HepG2 (cell line): ENCODE data around the gene RBMS2. TPM values are rescaled to one million over a fixed set of nuclear protein-coding genes. Genes with fewer than 3 reads are reported as not detected.

Experiments
- BATF2 ChIP-seq: sonication (generic); formaldehyde crosslinking; IDR thresholded peaks from 2 replicates; pipeline ENCODE4 v1.8.0; 2022; ENCODE audit warnings: mild to moderate bottlenecking, missing genetic modification reagents, moderate library complexity
- GMEB1 ChIP-seq: sonication (generic); formaldehyde crosslinking; IDR thresholded peaks from 2 replicates; pipeline ENCODE4 v1.5.1; 2020; ENCODE audit warnings: missing genetic modification reagents, mild to moderate bottlenecking, borderline replicate concordance
- MTA1 ChIP-seq: sonication (generic); formaldehyde crosslinking; IDR thresholded peaks from 2 replicates; pipeline ENCODE4 v1.4.0; 2020; ENCODE audit warnings: missing genetic modification reagents, mild to moderate bottlenecking, borderline replicate concordance
- NONO ChIP-seq, 2 experiments: fragments of 450-650 bp in 1 of 2; sonication (generic) in 1 of 2; formaldehyde crosslinking in 1 of 2; IDR thresholded peaks in 1 of 2; conservative IDR thresholded peaks in 1 of 2; 2 replicates each; pipeline versions ENCODE4 v1.6.1 to v1.8.0; 2017 to 2022; ENCODE audit warnings: mild to moderate bottlenecking in 1 of 2, missing genetic modification reagents in 1 of 2, moderate library complexity in 1 of 2
- PAF1 ChIP-seq: IDR thresholded peaks from 2 replicates; pipeline ENCODE4 v1.6.1; 2016; ENCODE audit warnings: missing genetic modification reagents, missing compliant biosample characterization
- TBX2 ChIP-seq: sonication (generic); formaldehyde crosslinking; IDR thresholded peaks from 2 replicates; pipeline ENCODE4 v1.5.0; 2020; ENCODE audit warnings: missing genetic modification reagents, mild to moderate bottlenecking, borderline replicate concordance
- THAP8 ChIP-seq: sonication (generic); formaldehyde crosslinking; IDR thresholded peaks from 2 replicates; pipeline ENCODE4 v1.5.1; 2020; ENCODE audit warnings: missing genetic modification reagents, mild to moderate bottlenecking, borderline replicate concordance
- YY1 ChIP-seq: IDR thresholded peaks from 2 replicates; pipeline ENCODE4 v1.6.1; 2011; ENCODE audit warnings: low read length, low read depth, moderate library complexity, mild to moderate bottlenecking; ENCODE audit not compliant: insufficient read depth, insufficient replicate concordance
- ZBTB4 ChIP-seq: sonication (generic); formaldehyde crosslinking; IDR thresholded peaks from 2 replicates; pipeline ENCODE4 v1.4.0; 2020; ENCODE audit warnings: missing genetic modification reagents, mild to moderate bottlenecking, borderline replicate concordance
- ZNF407 ChIP-seq: sonication (generic); formaldehyde crosslinking; IDR thresholded peaks from one replicate; pipeline ENCODE4 v1.5.1; 2020; ENCODE audit warnings: mild to moderate bottlenecking, missing genetic modification reagents; ENCODE audit errors: not compliant biosample characterization
- ZNF446 ChIP-seq: sonication (generic); formaldehyde crosslinking; IDR thresholded peaks from 2 replicates; pipeline ENCODE4 v1.5.0; 2020; ENCODE audit warnings: mild to moderate bottlenecking, missing genetic modification reagents
- polyA plus RNA-seq, 8 experiments: library from polyadenylated mRNA; depleted of rRNA in 3 of 8; stranded (reverse) in 7 of 8; unstranded in 1 of 8; fragments of >200 nt; fragmentation: Illumina TruSeq in 4 of 8; extraction: Trizol in 4 of 8; gene quantifications; 2 replicates each; pipeline versions ENCODE4 v1.2.1 to v1.2.3, GENCODE V29; 2011 to 2016; ENCODE audit warnings: low read depth in 4 of 8, missing spikeins in 1 of 8, mixed read lengths in 1 of 8; ENCODE audit not compliant: insufficient read depth in 1 of 8
- total RNA-seq, 5 experiments: library from RNA; depleted of rRNA; stranded (reverse); fragments of >200 nt; fragmentation: Illumina TruSeq; extraction: Trizol; gene quantifications; 2 replicates each; pipeline ENCODE4 v1.2.3, GENCODE V29; 2016; ENCODE audit warnings: low read depth in 1 of 5

RBMS2 gene
- total and polyA plus RNA-seq, 2 of the 13 experiments (the other 11 are each of a cell fraction or from before 2014, with no cell fraction given) = 0.53 to 7.4 TPM

- TF ChIP-seq ZBTB4 (CRISPR knock-in tag) = no peak
- TF ChIP-seq TBX2 (CRISPR knock-in tag) = peak; percentile 67
- no peak for TF ChIP-seq BATF2 (CRISPR knock-in tag)
- no peak; the same call in 1 of the 2 replicates for TF ChIP-seq THAP8
- TF ChIP-seq GMEB1 = peak; percentile 56; the same call in 1 of the 2 replicates
- peak; percentile 14; the same call in 1 of the 2 replicates for TF ChIP-seq PAF1 (CRISPR knock-in tag)
- TF ChIP-seq NONO (IDR thresholded peaks at IDR 0.05) = no peak
- TF ChIP-seq NONO (CRISPR knock-in tag; conservative IDR thresholded peaks at IDR 0.05) = peak; percentile 50; the same call in 1 of the 2 replicates
- TF ChIP-seq ZNF407 (CRISPR knock-in tag) = no peak
- TF ChIP-seq ZNF446 (CRISPR knock-in tag) = no peak
- TF ChIP-seq MTA1 (CRISPR knock-in tag) = no peak
- TF ChIP-seq YY1 = peak; percentile 59
These were observed 115.3 kb downstream of the RBMS2 start (continued) for GRCh38 chr12:56636675-56637540.
